H1 (cell line): Measurements from ENCODE around the gene FGFRL1. TPM values are rescaled to one million over a fixed set of nuclear protein-coding genes. Genes with fewer than 3 reads are reported as not detected.

Source experiments
- ATF3 ChIP-seq: IDR thresholded peaks from 2 replicates; pipeline ENCODE4 v1.6.1; 2011; ENCODE audit warnings: low read depth, mild to moderate bottlenecking, low read length; ENCODE audit not compliant: insufficient read depth
- polyA plus RNA-seq, 7 experiments: library from polyadenylated mRNA; depleted of rRNA in 3 of 7; stranded (reverse) in 5 of 7; unstranded in 2 of 7; fragments of >200 nt in 5 of 7; fragments of 200-250 nt in 2 of 7; gene quantifications; 1 replicate in 5 of 7; 2 replicates in 1 of 7; 4 replicates in 1 of 7; pipeline versions ENCODE4 v1.2.1 to v1.2.3, GENCODE V29; 2011 to 2013; ENCODE audit warnings: missing spikeins in 2 of 7, mixed read lengths in 2 of 7
- total RNA-seq: library from RNA; stranded (reverse); fragmentation: NEBNext Ultra II Directional; extraction: Animal tissue kit (Norgen Biotek cat#: 25700); gene quantifications from 2 replicates; pipeline ENCODE4 v1.2.1, GENCODE V29; 2021

Gene FGFRL1
- total and polyA plus RNA-seq, 2 of the 8 experiments (the other 6 are each of a cell fraction or from before 2014, with no cell fraction given): 18.9 to 34.6 TPM

- no peak for TF ChIP-seq ATF3
These were observed 27.6 kb downstream of the FGFRL1 start (continued) for GRCh38 chr4:1038948-1039492.
